COLO829 (cell line): ENCODE data around the gene CRYGB.
"Not testable (repeated sequence)": the region's sequence is repeated elsewhere in the genome, so short reads cannot be mapped to it uniquely, and the experiment has no call there.

Source experiments
- DNase-seq: peaks from one replicate; pipeline ENCODE4 v3.0.0; 2012; ENCODE audit warnings: low spot score

The CRYGB gene

GRCh38 chr2:208112969-208113368 is 33.0 kb downstream of the CRYGB start:
- no peak for DNase-seq

- DNase-seq = not testable (repeated sequence)
Measured at GRCh38 chr2:208112273-208112745, 33.6 kb downstream of the CRYGB start.

- no peak for DNase-seq
Measured at GRCh38 chr2:208103616-208104015, 42.3 kb downstream of the CRYGB start.

GRCh38 chr2:208101716-208102631 is 44.0 kb downstream of the CRYGB start:
- DNase-seq = peak; percentile 50

- no peak for DNase-seq
Measured at GRCh38 chr2:208099682-208100470, 46.1 kb downstream of the CRYGB start.

- DNase-seq = not testable (repeated sequence)
Measured at GRCh38 chr2:208098701-208099100, 47.3 kb downstream of the CRYGB start.

GRCh38 chr2:208098267-208098666 is 47.7 kb downstream of the CRYGB start:
- DNase-seq = no peak

- DNase-seq = no peak
Measured at GRCh38 chr2:208097801-208098200, 48.2 kb downstream of the CRYGB start.

GRCh38 chr2:208097313-208097712 is 48.6 kb downstream of the CRYGB start:
- DNase-seq = no peak

GRCh38 chr2:208096080-208096479 is 49.9 kb downstream of the CRYGB start:
- DNase-seq = no peak

- DNase-seq = no peak
Measured at GRCh38 chr2:208093128-208093527, 52.8 kb downstream of the CRYGB start.
